Stimulated activated CD4-positive, alpha-beta T cell treated with anti-CD3 and anti-CD28 coated beads, Interleukin-15, amount 100 ng/mL, for 24 hours (primary cell): ENCODE data around the gene P2RX5.
A peak's percentile ranks its signal among the peaks of the same experiment; 100 is the strongest.

Source experiments
- DNase-seq: peaks from one replicate; pipeline ENCODE4 v3.0.0-alpha.2; 2020

The P2RX5 gene

GRCh38 chr17:3681057-3681456, 14.9 kb downstream of the P2RX5 start:
- DNase-seq = no peak

GRCh38 chr17:3679531-3680126, 16.3 kb downstream of the P2RX5 start:
- no peak for DNase-seq

- DNase-seq = no peak
These were observed 17.0 kb downstream of the P2RX5 start for GRCh38 chr17:3678821-3679530.

GRCh38 chr17:3678095-3678820, 17.7 kb downstream of the P2RX5 start:
- DNase-seq = no peak

- DNase-seq = no peak
These were observed 20.1 kb downstream of the P2RX5 start for GRCh38 chr17:3675886-3676285.

- no peak for DNase-seq
These were observed 23.4 kb downstream of the P2RX5 start for GRCh38 chr17:3672571-3672970.

GRCh38 chr17:3669548-3669947, 26.4 kb downstream of the P2RX5 start:
- no peak for DNase-seq

- DNase-seq = no peak
These were observed 26.9 kb downstream of the P2RX5 start for GRCh38 chr17:3669085-3669347.

GRCh38 chr17:3668279-3669084, 27.5 kb downstream of the P2RX5 start, which contains the start of the genes EMC6 and TAX1BP3:
Gene EMC6, plus strand, starts transcription at chr17:3668812. Its CDS starts 335 bp downstream, at chr17:3669147.
Gene TAX1BP3, minus strand, starts transcription at chr17:3668578. Its CDS starts 52 bp downstream, at chr17:3668526.
- peak; percentile 98 for DNase-seq

- DNase-seq = no peak
These were observed 28.3 kb downstream of the P2RX5 start for GRCh38 chr17:3667366-3668278.

GRCh38 chr17:3666516-3666915, 29.4 kb downstream of the P2RX5 start:
- DNase-seq = no peak

GRCh38 chr17:3665834-3666233, 30.1 kb downstream of the P2RX5 start:
- no peak for DNase-seq

- no peak for DNase-seq
These were observed 32.6 kb downstream of the P2RX5 start for GRCh38 chr17:3663102-3664011.

GRCh38 chr17:3660311-3660891, 35.6 kb downstream of the P2RX5 start:
- DNase-seq = no peak

- no peak for DNase-seq
These were observed 36.3 kb downstream of the P2RX5 start for GRCh38 chr17:3659541-3660111.

GRCh38 chr17:3658784-3659449, 37.0 kb downstream of the P2RX5 start:
- DNase-seq = no peak

- DNase-seq = no peak
These were observed 37.8 kb downstream of the P2RX5 start for GRCh38 chr17:3657874-3658783.

- no peak for DNase-seq
These were observed 38.4 kb downstream of the P2RX5 start for GRCh38 chr17:3657588-3657869.
